H4 (cell line): ENCODE measurements around the gene PTS. TPM values are rescaled to one million over a fixed set of nuclear protein-coding genes. Genes with fewer than 3 reads are reported as not detected.

ENCODE experiments used
- DNase-seq: peaks from one replicate; pipeline ENCODE4 v3.0.0-alpha.2; 2015; ENCODE audit warnings: low spot score
- total RNA-seq: library from RNA; depleted of rRNA; stranded (reverse); fragments of >200 nt; shearing (Covaris generic); gene quantifications from 2 replicates; pipeline ENCODE4 v1.2.3, GENCODE V29; 2014

The PTS gene
- total RNA-seq, 1 experiment from 2014 or later, result 51.6 TPM

DNA sequence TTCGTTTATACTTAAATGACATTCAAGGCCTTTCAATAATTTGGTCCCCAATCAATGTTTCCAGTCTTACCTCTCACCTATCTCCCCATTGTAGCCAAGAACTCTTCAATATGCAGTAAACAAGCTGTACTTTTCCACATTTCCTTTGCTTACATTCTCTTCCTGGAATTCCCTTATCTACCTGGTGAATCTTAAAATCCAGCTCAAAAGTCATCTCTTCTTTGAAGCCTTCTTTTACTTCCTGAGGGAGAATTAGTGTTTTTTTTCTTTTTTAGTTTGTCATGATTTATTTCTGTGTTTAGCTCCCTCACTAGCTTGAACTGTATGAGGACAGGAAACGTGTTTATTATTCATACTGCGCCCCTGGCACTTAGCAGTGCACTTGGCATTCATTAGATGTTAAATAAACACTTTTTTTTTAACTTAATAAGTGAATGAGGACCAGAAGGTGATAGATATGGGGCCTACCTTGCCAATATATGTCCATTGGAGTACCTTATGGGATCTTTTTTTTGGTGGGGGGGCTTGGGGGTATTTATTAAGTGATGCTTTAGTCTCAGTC lies 4.9 kb upstream of the PTS start:
- no peak for DNase-seq

DNA sequence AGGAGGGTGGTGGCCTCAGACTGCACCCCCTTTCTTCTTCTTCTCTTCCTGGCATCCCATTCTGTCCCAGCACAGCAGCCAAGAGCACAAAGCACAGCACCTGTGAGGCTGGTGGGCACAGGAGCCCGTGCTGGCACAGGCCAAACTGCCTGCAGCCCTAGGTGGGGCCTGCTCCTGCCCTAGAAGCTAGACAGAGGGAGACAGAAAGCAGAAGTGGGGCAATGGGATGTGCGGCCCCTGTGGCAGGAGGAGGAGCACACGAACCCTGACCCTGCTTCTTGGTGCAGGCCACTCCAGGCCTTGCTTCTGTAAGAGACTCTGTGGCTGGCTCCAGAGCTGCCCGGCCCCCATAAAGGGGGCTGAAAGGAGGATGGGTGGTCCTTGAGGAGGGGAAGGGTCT lies 3.9 kb upstream of the PTS start:
- no peak for DNase-seq

DNA sequence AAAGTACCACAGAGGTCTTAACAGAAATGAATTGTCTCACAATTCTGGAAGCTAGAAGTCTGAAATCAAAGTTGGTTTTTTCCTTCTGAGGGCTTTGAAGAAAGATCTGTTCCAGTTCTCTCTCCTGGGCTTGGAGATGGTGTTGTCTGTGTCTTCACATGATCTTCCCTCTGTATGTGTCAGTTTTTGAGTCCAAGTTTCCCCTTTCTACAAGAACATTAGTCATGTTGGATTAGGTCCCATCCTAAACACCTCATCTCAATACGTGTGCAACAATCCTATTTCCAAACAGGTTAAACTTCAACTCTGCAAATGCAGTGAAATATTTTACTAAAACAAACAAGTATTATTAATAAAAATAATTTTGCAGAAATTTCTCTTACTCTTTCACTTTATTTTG lies 3.1 kb upstream of the PTS start:
- DNase-seq, result no peak

DNA sequence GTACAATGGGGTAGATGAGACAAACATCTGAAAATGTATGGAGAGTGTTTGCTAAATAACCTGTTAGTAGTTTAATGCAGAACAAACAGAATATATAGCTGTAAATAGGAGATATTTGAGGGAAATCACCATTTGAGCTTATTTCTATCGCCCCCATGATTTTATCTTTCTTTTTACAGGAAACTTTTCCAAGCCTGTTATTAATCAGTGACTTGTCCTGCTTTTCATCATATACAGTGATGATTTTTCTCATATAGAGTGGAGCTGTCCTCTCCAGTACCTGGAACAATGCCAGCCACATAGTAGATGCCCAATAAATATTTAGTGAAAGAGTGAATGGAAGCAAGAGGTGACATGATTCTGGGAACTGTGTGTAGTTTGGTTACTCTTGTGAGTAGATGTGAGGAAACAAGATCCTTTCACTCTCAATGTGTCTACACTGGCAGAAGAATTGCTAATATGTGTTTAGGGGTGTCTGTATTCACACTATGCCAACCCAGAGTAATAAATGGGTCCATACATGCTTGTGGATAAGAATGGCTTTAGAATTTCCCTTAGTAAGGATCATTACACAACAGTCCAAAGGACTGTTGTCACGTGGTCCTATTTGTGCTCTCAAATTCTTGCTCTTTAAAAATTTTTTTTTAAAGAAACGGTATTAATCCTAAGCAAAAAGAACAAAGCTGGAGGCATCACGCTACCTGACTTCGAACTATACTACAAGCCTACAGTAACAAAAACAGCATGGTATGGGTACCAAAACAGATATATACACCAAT lies 2.3 kb upstream of the PTS start:
- DNase-seq, result no peak

DNA sequence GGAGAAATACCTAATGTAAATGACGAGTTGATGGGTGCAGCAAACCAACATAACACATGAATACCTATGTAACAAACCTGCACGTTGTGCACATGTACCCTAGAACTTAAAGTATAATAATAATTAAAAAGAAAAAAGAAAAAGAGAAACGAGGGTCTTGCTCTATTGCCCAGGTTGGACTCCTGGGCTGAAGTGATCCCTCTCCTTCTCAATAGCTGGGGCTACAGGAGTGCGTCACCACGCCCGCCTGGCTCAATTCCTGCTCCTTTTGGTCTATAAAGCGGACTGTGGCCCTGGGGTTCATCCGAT lies 521 bp upstream of the PTS start:
- DNase-seq, result no peak

DNA sequence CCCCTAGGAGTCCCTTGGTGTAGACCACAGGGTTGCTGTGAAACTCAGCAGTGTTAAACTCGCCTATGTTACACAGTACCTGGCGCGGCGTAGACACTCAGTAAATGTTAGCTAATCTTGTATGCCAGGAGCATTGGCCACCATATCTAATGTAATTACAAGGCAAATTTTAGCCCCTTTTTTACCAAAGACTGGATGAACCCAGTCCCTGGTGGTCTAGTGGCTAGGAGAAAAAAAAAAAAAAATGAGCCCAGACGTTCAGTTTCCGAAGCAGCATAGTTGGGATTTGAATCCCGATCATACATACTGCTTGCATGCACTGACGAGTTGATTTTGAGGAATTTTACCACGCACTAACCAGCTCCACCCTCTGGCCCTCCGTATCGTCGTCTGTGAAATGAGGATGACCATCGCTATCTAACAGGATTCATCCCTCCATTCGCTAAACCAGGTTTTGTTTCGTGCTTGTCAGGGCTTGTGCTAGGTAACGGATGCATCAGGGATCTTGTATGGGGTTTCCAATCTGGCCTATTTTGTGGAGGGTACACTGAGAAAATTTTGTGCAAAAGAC lies 688 bp downstream of the PTS start:
- DNase-seq, result no peak

DNA sequence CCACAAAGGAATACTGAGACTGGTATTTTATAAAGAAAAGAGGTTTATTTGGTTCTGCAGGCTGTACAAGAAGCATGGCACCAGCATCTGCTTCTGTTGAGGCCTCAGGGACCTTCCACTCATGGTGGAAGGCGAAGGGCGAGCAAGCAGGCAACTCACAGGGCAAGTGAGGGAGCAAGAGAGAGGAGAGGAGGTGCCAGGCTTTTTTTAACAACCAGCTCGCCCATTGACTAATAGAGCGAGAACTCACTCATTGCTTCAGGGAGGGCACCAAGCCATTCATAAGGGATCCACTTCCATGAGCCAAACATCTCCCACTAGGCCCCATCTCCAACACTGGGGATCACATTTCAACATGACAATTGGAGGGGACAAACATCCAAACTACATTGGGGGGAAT lies 1.2 kb downstream of the PTS start:
- DNase-seq, result no peak

DNA sequence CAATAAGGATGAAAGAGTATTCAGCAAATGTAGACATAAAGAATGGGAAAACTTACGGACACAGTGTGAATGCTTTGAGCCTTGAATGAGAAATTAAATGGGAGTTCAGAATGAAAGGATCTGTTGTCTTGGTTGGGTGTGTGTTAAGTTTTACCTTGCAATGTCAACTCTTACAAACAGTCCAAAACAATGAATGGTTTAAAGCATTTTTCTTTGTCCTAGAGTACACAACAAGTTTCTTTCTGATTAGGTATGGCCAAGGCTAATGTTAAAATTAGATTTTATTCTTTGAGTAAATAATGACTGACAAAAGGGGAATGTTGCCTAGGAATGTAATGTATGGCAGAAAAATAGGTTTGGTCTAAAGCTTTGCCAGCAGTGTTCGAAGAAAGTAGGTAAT lies 2.5 kb downstream of the PTS start:
- no peak for DNase-seq

DNA sequence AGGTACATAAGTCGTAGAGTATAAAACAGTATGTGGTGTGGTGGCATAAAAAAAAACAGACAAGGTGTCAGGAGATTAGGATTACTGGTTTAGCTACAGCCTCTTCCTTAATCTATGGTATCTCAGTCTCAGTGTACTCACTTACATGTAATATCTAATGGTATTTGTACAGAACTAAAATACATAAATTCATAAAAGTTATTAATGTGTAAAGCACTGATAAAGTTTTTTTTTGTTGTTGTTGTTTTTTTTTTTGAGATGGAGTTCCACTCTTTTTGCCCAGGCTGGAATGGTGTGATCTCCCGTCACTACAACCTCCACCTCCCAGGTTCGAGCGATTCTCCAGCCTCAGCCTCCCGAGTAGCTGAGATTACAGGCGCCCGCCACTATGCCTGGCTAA lies 2.9 kb downstream of the PTS start:
- DNase-seq, result no peak

DNA sequence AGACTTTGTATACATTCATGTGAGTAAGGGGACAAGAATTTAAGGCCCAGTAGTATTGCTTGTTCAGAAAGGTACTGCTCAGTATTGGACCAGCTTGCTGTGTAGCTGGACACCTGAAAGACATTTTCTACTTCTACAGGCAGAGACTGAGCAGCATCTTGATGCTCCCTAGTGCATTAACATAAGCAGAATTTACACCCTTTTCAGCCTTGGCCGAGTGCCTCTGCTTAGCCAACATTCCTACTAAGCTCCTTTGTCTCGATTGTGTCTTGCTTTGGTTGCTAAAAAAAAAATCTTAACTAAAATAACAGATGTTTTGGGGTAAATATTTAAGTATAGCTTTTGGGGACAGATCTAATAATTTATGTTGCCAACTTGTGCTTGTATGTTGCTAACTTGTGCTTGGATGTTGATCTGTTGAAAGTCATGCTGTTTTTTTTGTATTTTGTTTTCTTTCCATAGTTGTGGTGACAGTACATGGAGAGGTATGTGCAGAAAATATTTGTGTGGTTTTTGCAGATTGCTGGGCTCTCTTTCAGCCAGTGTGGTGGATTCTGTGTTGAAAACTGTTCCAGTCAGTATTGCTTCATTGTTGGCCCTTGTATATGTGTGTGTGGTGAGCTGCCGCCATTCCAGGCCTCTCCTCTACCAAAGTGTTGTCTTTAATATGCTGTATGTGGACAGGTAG lies 3.7 kb downstream of the PTS start:
- DNase-seq, result no peak

DNA sequence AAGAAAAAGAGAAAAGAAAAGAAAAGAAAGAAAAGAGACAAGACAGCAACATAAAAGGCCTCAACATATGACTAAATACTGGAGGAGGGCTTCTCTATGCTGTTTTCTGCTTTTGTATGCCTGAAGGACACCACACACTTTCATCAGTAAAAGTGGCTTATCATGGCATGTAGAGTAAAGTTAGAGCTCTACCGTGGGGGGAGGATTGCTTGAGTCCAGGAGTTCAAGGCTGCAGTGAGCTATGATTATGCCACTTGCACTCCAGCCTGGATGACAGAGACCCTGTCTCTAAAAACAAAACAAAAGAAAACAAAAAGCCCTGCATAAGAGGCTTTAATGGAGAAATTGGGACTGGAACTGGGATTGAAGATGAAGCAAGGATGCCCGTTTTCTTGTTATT lies 5.7 kb downstream of the PTS start:
- DNase-seq, result no peak

DNA sequence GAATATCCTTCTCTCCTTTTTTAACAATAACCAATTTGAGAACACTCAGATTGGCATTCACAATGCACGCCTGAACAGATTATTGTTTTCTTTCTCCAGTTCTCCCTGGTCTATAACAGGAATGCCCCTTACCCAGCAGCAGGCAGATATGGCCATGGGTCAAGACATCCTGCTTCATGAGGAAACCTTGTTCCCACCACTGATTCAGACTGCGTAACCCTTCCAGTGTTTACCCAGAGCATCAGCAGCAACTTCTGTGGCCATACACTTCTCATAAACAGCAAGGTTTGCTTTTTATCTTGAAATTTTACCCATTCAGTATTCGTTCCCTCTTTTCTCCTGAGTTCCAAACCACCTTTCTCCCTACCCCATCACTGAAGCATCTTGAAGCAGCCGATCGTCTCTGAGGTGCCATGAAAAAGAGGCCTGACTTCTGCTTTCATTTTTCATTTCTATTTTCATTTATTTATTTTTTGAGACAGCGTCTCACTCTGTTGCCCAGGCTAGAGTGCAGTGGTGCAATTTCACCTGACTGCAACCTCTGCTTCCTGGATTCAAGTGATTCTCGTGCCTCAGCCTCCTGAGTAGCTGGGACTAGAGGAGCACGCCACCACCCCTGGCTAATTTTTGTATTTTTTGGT lies 9.6 kb downstream of the PTS start:
- DNase-seq, result no peak

DNA sequence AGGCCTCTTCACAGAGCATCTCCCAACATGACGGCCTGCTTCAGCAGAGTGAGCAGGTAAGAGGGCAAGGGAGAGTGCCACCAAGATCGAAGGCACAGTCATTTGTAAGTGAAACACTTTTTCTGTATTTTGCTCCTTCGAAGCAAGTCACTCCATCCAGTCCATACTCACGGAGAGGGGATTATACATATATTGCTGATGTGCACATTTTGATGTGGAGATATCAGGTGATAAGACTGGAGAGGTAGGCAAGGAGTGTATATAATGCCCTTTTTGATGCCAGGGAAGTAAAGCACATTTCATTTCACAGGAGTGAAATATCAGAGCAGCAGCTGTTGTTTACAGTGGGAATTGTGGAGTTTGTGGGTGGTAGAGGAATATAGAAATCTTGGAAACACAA lies 11.2 kb downstream of the PTS start:
- DNase-seq, result no peak

DNA sequence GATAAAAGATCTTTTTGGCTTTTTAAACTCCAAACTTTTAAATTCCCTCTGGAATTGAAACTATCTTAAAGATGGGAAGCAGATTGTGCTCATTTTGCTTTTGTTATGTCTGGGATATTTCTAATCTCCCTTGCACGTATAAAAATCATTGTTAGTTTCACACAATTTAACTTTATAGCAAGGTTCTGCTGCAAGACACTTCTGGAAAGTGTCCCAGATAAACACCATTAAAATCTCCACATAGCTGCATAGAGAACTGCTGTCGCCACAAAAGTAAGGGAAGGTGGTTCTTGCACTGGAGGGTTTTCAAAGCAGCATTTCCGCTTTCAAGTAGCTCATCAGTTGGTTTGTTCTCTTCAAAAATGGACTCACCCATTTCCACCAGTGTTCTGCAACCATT lies 11.8 kb downstream of the PTS start:
- no peak for DNase-seq

DNA sequence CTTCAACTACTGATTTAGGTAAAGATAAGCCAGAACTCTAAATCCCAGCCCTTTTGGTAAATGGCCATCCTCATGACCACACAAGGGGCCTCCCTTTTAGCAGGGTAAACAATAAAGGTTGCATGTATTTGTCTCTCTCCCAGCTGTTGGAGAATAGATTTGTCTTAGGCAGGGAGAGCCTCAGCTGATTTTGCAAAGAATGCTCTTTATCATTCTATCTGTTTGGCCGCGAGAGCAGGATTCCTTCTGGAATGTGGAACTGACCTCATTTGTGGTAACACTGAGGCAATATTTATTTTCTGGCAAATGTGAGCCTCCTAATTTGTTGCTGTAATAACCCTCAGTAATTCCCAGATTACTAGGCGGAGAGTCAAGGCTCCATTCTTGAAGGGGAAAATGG lies 15.3 kb downstream of the PTS start:
- DNase-seq, result peak; percentile 59

DNA sequence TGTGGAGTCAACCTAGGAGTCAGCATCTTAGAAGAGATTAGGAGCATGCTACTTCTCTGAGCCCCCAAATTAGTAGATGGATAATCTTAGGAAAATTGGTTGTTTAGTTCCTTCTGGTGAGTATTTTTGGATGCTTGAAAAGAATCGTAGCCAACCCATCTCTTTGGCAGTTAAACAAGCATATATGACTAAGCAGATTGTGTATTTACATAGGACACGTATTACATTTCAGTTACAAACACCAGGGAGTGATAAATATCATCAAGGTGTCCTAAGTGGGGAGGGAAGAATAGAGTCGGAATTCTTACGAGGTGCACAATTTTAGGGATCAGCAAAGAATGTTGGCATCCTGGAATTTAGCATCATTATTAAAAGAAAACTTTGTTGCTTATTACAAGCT lies 21.0 kb downstream of the PTS start:
- DNase-seq, result no peak

DNA sequence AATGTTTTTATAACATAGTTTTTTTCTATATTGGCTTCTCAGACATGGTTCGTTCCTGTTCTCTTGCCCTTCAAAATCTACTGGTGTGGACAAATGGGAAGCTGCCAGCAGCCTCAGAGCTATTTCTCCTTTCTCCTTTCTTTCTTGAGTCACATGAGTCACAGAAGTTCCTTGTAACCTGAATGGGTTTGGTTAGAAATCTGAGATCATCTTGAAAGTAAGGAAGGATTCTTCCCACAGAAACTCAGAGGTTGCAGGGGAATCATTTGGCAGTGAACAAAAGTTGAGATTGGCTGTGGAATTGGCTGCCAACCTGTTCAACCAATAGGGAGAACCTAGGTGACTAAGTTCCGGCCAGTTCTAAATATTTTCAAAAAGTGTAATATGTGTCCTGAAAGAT lies 22.0 kb downstream of the PTS start:
- DNase-seq, result peak; percentile 21

DNA sequence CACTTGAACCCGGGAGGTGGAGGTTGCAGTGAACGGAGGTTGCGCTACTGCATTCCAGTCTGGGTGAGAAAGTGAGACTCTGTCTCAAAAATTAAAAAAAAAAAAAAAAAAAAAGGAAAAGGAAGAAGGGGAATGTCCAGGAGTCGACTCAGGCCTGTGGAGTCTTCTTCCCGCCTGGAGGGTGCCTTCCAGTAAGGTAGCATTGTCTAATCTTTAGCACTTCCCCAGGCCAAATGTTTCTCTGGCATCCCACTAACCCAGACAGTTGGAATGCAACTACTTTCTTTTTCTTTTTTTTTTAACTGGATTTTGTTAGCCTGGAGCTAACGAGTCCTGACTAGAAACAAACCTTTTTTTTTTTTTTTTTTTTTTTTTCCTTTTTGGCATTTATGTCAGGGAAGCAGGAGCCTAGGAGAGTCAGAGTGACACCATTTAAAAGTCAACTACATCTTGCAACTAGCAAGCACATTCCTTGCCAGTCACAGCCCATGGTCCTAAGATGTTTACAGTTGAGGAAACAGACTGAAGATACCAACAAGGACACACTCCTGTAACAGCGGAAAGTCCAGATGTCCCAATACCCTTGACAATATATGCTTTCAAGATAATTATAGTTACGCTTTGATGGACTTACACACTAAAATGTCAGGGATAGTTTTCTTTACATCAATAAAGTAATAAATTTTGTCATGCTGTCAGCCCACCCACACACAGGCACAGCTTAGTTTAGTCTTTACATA lies 23.8 kb downstream of the PTS start:
- DNase-seq, result no peak

DNA sequence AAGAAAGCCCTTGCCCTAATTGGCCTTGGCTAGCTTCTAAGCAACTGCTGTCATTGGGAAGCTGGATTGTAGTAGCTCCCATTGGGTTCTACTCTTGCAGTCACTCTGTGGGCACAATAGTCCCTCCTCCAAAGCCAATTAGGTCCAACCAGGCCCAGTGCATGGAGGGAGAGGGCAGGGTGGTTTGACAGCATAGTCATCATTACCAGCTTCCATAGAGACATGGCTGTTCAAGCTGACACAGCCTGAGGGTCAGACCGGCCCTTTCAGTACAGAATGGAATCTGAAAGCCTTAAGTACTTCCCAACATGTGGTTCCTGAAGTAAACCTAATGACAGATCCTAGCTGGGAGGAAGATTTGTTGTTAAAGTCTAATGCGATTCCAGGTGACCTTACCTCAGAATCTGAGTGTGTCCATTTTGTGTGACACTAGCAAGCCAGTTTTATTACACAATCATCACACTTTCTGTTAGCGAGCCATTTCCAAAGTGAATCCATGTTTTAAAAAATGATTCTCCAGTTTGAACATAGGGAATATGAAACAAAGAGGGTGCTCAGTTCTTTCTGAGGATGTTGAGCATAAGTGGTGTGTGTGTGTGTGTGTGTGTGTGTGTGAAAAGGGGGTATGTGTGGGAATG lies 27.5 kb downstream of the PTS start:
- no peak for DNase-seq

DNA sequence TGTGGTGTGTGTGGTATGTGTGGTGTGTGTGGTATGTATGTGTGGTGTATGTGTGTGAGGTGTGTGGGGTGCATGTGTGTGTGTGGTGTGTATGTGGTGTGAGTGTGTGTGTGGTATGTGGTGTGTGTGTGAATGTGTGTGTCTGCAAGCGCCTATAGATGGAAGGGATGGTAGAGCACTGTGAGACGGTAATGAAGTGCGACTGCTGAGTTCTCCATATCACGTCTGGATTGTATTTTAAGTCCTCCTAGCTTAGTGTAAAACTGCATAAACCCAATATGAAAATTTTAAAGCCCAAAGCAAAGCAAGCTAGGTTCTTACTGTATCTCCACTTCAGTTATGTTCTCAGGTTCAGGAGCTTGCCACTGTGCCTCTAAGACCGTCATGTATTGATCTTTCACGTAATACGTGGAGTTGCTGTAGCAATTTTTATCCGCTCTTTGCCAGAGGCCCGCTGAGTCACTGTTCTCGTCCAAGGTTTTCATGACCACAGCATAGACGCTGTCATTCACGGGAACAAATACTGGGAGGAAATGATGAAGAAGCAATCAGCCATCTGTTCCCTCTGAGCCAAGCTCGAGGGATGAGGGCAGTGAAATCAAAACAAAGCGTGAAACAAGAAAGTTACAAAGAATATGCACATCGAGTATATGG lies 29.0 kb downstream of the PTS start:
- peak; percentile 55 for DNase-seq

DNA sequence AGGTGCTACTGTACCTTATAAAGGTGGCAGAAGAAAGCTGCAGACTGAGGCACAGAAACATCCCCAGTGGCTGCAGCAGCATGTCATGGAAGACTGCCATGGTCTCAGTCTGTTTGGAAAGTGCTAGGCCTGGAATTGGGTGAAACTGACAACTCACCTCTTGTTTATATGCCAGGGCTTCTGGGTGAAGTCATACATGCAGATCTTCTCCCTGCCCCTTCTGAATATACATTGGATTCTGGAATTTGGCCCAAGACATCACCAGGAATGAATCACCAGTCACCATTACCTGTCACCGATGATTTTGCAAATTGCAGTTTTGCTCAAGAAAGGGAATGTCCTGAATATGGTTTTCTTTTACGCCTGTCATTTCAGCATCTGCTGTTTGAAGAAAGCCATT lies 34.3 kb downstream of the PTS start, which contains the start of gene PLET1:
TSS of gene PLET1 (minus strand) at position 371 of the 400 bp plus-strand sequence. CDS start at position 100, 271 bp downstream.
- DNase-seq, result no peak
